ENCODE measurements around the gene CEACAM20. TPM values are rescaled to one million over a fixed set of nuclear protein-coding genes. Genes with fewer than 3 reads are reported as not detected.
"Not testable (repeated sequence)": the region's sequence is repeated elsewhere in the genome, so short reads cannot be mapped to it uniquely, and the experiment has no call there.

CEACAM20 gene
- total RNA-seq, 4 donors from 2014 or later, result 0.40 to 2.9 TPM; not detected in 2

DNA sequence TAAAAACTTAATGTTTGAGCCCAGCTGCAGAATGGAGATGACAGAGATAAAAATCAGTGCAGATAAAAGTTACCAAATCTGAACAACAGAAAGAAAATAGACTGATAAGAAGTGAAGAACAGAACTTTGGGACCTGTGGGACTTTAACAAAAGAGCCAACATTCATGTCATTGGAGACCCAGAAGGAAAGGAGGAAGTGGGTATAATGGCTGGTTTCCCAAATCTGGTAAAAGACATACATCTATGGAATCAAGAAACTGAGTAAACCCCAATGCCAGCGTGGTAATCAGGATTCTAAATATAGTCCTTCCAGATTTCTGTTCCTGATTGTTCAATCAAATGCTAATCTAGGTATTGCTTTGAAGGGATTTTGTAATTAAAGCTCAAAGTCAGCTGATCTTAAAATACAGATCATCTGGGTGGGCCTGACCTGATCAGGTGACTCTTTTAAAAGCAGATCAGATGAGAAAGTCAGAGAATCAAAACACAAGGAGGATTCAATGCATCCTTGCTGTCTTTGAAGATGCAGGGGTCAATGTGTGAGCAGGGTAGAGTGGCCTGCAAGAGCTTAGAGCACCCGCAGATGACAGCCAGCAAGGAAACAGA lies 25.3 kb upstream of the CEACAM20 start:
- no peaks in the 10 kb centered on the region for H3K36me3 ChIP-seq
- H3K9me3 ChIP-seq, result no peaks in the 10 kb centered on the region
- H3K27me3 ChIP-seq, result peaks cover 0 to 5% of the 10 kb centered on the region in 2 donors
- intact Hi-C loops (cut with DNase I; ENCODE audit: low total_unique reads), result no loop called here
- TF ChIP-seq, protein P1, sequence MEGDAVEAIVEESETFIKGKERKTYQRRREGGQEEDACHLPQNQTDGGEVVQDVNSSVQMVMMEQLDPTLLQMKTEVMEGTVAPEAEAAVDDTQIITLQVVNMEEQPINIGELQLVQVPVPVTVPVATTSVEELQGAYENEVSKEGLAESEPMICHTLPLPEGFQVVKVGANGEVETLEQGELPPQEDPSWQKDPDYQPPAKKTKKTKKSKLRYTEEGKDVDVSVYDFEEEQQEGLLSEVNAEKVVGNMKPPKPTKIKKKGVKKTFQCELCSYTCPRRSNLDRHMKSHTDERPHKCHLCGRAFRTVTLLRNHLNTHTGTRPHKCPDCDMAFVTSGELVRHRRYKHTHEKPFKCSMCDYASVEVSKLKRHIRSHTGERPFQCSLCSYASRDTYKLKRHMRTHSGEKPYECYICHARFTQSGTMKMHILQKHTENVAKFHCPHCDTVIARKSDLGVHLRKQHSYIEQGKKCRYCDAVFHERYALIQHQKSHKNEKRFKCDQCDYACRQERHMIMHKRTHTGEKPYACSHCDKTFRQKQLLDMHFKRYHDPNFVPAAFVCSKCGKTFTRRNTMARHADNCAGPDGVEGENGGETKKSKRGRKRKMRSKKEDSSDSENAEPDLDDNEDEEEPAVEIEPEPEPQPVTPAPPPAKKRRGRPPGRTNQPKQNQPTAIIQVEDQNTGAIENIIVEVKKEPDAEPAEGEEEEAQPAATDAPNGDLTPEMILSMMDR (IDR thresholded peaks at IDR 0.05), result no peak
- TF ChIP-seq POLR2A (IDR thresholded peaks at IDR 0.05), result no peak
- no peak overlapping the region for H3K4me3 ChIP-seq
- DNase-seq, result no peak
- H3K27ac ChIP-seq, result no peak overlapping the region
- H3K4me1 ChIP-seq, result no peaks in the 10 kb centered on the region

DNA sequence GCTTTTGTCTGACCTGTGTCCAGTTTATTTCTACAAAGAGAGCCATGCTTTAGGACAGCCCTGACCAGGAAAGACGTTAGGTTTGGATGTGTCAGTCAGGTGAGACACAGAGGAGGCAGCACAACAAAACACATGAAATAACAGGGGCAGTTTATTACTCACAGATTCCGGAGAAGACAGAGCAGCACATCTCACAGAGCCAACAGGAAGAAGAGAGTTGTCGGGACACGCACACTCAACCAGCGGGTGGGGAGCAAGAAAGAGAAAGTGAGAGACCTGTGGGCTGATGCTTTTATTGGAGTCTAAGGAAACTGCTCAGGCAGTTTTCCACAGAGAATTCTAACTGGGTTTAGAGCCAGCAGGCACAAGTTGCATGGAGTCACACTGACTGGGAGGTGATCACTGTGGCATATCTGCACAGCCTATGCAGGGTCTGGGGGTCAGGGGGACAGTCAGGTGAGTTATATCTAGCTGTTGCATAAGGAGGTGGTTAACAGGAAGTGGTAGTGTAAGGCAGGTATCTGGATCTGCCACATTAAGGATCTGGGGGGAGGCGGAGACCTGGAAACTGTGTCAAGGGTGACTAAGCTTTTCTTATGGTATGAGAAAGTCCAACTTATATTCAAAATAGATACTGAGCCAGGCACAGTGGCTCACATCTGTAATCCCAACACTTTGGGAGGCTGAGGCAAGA lies 24.1 kb upstream of the CEACAM20 start:
- Histone ChIP-seq H3K36me3 (no peaks in the 10 kb centered on the region), H3K4me1 (no peaks in the 10 kb centered on the region), H3K4me3 (no peak overlapping the region), H3K27ac (no peak overlapping the region), H3K27me3 (no peaks in the 10 kb centered on the region), H3K9me3 (no peaks in the 10 kb centered on the region)
- TF ChIP-seq, protein P1 (IDR thresholded peaks at IDR 0.05), result no peak
- no peak for TF ChIP-seq POLR2A (IDR thresholded peaks at IDR 0.05)
- DNase-seq, result no peak
- intact Hi-C loops (cut with DNase I; ENCODE audit: low total_unique reads), result no loop called here

DNA sequence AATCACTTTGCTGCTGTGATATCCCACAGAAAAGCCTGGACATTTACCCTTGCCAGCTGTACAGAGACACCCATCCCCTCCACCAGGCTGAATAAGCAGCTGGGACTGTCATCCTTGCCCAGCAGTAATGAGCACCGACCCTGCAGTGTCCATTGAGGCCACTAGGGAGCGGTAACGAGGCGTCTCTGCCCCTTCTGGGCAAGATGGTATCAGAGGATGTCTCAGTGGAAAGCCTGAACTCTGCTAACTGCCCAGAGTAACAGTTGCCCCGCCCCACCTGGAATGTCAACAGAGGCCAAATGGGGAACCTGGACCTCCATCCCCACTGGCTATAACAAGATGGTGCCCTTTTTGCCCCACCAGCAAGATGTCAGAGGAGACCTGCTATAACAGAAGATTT lies 22.8 kb upstream of the CEACAM20 start:
- Histone ChIP-seq H3K27me3 (no peaks in the 10 kb centered on the region), H3K9me3 (no peaks in the 10 kb centered on the region), H3K36me3 (no peaks in the 10 kb centered on the region), H3K27ac (no peak overlapping the region), H3K4me1 (no peaks in the 10 kb centered on the region), H3K4me3 (no peak overlapping the region)
- TF ChIP-seq, protein P1 (IDR thresholded peaks at IDR 0.05), result no peak
- no peak for TF ChIP-seq POLR2A (IDR thresholded peaks at IDR 0.05)
- intact Hi-C loops (cut with DNase I; ENCODE audit: low total_unique reads), result no loop called here
- no peak for DNase-seq

DNA sequence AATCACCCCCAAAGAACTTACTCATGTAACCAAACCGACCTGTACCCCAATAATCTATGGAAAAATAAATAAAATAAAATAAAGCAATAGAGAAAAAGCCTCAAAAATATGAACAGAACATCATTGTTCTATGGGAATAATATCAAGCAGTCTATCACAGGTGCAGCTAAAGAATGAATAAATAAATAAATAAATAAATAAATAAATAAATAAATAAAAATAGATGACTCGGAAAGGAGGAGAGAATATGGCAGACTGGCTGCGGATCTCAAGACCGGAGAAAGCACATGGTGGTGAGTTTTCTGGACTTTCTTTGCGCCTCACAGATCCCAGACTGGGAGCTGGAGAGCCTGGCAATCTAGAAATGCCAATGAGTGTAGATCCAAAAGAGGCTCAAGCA lies 22.4 kb upstream of the CEACAM20 start:
- Histone ChIP-seq H3K36me3 (no peaks in the 10 kb centered on the region), H3K9me3 (no peaks in the 10 kb centered on the region), H3K27ac (no peak overlapping the region), H3K4me3 (no peak overlapping the region), H3K4me1 (no peaks in the 10 kb centered on the region), H3K27me3 (no peaks in the 10 kb centered on the region)
- intact Hi-C loops (cut with DNase I; ENCODE audit: low total_unique reads), result no loop called here
- no peak for DNase-seq
- no peak for TF ChIP-seq POLR2A (IDR thresholded peaks at IDR 0.05)
- TF ChIP-seq, protein P1 (IDR thresholded peaks at IDR 0.05), result no peak

DNA sequence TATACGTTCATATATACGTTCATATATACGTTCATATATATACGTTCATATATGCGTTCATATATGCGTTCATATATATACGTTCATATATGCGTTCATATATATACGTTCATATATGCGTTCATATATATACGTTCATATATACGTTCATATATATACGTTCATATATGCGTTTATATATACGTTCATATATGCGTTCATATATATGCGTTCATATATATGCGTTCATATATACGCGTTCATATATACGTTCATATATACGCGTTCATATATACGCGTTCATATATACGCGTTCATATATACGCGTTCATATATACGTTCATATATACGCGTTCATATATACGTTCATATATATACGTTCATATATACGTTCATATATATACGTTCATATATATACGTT lies 21.5 kb upstream of the CEACAM20 start:
- DNase-seq; intact Hi-C loops (cut with DNase I; ENCODE audit: low total_unique reads); H3K36me3 ChIP-seq: not testable (repeated sequence)

More for the DNA sequence above, 21.5 kb upstream of the CEACAM20 start:
- H3K27ac ChIP-seq, H3K27me3 ChIP-seq, H3K4me1 ChIP-seq, H3K9me3 ChIP-seq, H3K4me3 ChIP-seq: not testable (repeated sequence)
